ENCODE data around the gene CTBP2.

Gene CTBP2

GRCh38 chr10:125043841-125044658 lies 116.3 kb downstream of the CTBP2 start:
- DNase-seq (ENCODE audit: low spot score): no peak

GRCh38 chr10:125041856-125042506 lies 118.4 kb downstream of the CTBP2 start:
- DNase-seq (ENCODE audit: low spot score): no peak

GRCh38 chr10:125039354-125039769 lies 121.0 kb downstream of the CTBP2 start:
- DNase-seq (ENCODE audit: low spot score): no peak

GRCh38 chr10:125038637-125039036 lies 121.7 kb downstream of the CTBP2 start:
- DNase-seq (ENCODE audit: low spot score): peak; percentile 20

- no peak for DNase-seq (ENCODE audit: low spot score)
These were observed 123.1 kb downstream of the CTBP2 start for GRCh38 chr10:125037145-125037877.

- no peak for DNase-seq (ENCODE audit: low spot score)
These were observed 124.6 kb downstream of the CTBP2 start for GRCh38 chr10:125035588-125036295.

- no peak for DNase-seq (ENCODE audit: low spot score)
These were observed 125.2 kb downstream of the CTBP2 start for GRCh38 chr10:125035136-125035535.

- DNase-seq (ENCODE audit: low spot score): no peak
These were observed 125.7 kb downstream of the CTBP2 start for GRCh38 chr10:125034675-125035074.

GRCh38 chr10:125033146-125033924 lies 127.0 kb downstream of the CTBP2 start:
- no peak for DNase-seq (ENCODE audit: low spot score)

- no peak for DNase-seq (ENCODE audit: low spot score)
These were observed 127.8 kb downstream of the CTBP2 start for GRCh38 chr10:125032474-125033020.

GRCh38 chr10:125030567-125031197 lies 129.7 kb downstream of the CTBP2 start:
- no peak for DNase-seq (ENCODE audit: low spot score)

- DNase-seq (ENCODE audit: low spot score): no peak
These were observed 130.7 kb downstream of the CTBP2 start for GRCh38 chr10:125029584-125030242.

- no peak for DNase-seq (ENCODE audit: low spot score)
These were observed 132.2 kb downstream of the CTBP2 start for GRCh38 chr10:125027871-125028869.

GRCh38 chr10:125026974-125027735 lies 133.2 kb downstream of the CTBP2 start:
- no peak for DNase-seq (ENCODE audit: low spot score)

GRCh38 chr10:125026036-125026931 lies 134.1 kb downstream of the CTBP2 start:
- DNase-seq (ENCODE audit: low spot score): no peak

- DNase-seq (ENCODE audit: low spot score): peak; percentile 22
These were observed 135.0 kb downstream of the CTBP2 start for GRCh38 chr10:125025341-125025740.
